HFF-Myc (cell line): Measurements from ENCODE around the gene KIF5B.
"Not testable (repeated sequence)": the region's sequence is repeated elsewhere in the genome, so short reads cannot be mapped to it uniquely, and the experiment has no call there.

Experiments used
- DNase-seq: peaks from one replicate; pipeline ENCODE4 v3.0.0-alpha.2; 2011; ENCODE audit warnings: low read depth; ENCODE audit errors: extremely low read depth
- H3K4me3 ChIP-seq: replicated peaks from 2 replicates; pipeline ENCODE4 v1.5.1; 2011; ENCODE audit warnings: low read depth, mild to moderate bottlenecking, control low read depth, low read length
- TF ChIP-seq, protein P1 (sequence below): IDR thresholded peaks from 2 replicates; pipeline ENCODE4 v1.5.1; 2012; ENCODE audit warnings: mild to moderate bottlenecking, low read depth, low read length, control low read depth; ENCODE audit errors: missing control alignments

KIF5B gene

GRCh38 chr10:32002531-32002930 lies 53.7 kb downstream of the KIF5B start:
- no peak for DNase-seq
- TF ChIP-seq, protein P1, sequence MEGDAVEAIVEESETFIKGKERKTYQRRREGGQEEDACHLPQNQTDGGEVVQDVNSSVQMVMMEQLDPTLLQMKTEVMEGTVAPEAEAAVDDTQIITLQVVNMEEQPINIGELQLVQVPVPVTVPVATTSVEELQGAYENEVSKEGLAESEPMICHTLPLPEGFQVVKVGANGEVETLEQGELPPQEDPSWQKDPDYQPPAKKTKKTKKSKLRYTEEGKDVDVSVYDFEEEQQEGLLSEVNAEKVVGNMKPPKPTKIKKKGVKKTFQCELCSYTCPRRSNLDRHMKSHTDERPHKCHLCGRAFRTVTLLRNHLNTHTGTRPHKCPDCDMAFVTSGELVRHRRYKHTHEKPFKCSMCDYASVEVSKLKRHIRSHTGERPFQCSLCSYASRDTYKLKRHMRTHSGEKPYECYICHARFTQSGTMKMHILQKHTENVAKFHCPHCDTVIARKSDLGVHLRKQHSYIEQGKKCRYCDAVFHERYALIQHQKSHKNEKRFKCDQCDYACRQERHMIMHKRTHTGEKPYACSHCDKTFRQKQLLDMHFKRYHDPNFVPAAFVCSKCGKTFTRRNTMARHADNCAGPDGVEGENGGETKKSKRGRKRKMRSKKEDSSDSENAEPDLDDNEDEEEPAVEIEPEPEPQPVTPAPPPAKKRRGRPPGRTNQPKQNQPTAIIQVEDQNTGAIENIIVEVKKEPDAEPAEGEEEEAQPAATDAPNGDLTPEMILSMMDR: no peak
- H3K4me3 ChIP-seq: no peak overlapping the region

DNA sequence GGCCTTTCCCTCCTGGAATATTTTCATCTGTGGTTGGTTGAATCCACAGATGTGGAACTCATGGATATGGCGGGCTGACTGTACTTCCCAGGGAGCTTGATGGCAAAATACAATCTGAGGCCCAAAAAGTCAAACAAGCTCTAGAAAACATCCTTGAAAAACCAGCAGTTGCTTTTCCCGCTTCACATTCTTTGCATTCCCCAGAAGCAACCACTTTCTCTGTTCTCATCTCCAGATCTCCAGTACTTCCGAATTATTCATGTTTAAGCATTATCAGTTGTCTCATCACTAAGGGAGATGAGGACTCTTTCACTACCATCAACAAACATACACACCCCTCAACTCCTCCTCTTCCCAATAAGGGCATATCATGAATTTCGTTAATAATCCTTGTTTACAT lies 55.3 kb downstream of the KIF5B start:
- no peak overlapping the region for H3K4me3 ChIP-seq
- TF ChIP-seq, protein P1: no peak
- DNase-seq: no peak

- TF ChIP-seq, protein P1: no peak
- DNase-seq: no peak
Measured at GRCh38 chr10:31999836-32000235, 56.4 kb downstream of the KIF5B start.

GRCh38 chr10:31999070-31999660 lies 57.1 kb downstream of the KIF5B start:
- TF ChIP-seq, protein P1: no peak
- no peak overlapping the region for H3K4me3 ChIP-seq
- no peak for DNase-seq

More at GRCh38 chr10:31999836-32000235, 56.4 kb downstream of the KIF5B start:
- no peak overlapping the region for H3K4me3 ChIP-seq

GRCh38 chr10:31994926-31995325 lies 61.3 kb downstream of the KIF5B start:
- TF ChIP-seq, protein P1: no peak
- DNase-seq: no peak
- H3K4me3 ChIP-seq: no peak overlapping the region

GRCh38 chr10:31990937-31991336 lies 65.3 kb downstream of the KIF5B start:
- no peak for DNase-seq
- H3K4me3 ChIP-seq: no peak overlapping the region
- TF ChIP-seq, protein P1: no peak

- not testable (repeated sequence) for H3K4me3 ChIP-seq, DNase-seq
Measured at GRCh38 chr10:31987786-31988185, 68.4 kb downstream of the KIF5B start.
